Adrenal gland (tissue), 5 donors: ENCODE measurements around the gene YAF2.

Experiments
- CTCF ChIP-seq, 6 experiments: fragments of 450-650 bp in 4 of 6; fragments of 200-600 bp in 2 of 6; sonication (generic) in 1 of 6; IDR thresholded peaks; 1 replicate in 5 of 6; 2 replicates in 1 of 6; pipeline versions ENCODE4 v1.5.1 to v1.8.0; 2016 to 2021; ENCODE audit warnings: antibody characterized with exemption in 6 of 6, mild to moderate bottlenecking in 2 of 6, moderate library complexity in 1 of 6
- POLR2A ChIP-seq, 2 donors: fragments of 450-650 bp; IDR thresholded peaks; one replicate each; pipeline ENCODE4 v1.6.1; 2017; ENCODE audit warnings: antibody characterized with exemption in 2 of 2, mild to moderate bottlenecking in 2 of 2, moderate library complexity in 1 of 2
- donor health status: DM: no; HTN: no; CAD: no.

GRCh38 chr12:42255221-42255865 is 17.3 kb upstream of the YAF2 start:
- TF ChIP-seq POLR2A (IDR thresholded peaks at IDR 0.05) (no peak), CTCF (IDR thresholded peaks at IDR 0.05) (no peak)
